IMR-90 (cell line): Measurements from ENCODE around the gene IGFBP1.

ENCODE experiments used
- CTCF ChIP-seq: conservative IDR thresholded peaks from 2 replicates; pipeline ENCODE4 v1.5.1; 2012; ENCODE audit warnings: mild to moderate bottlenecking, low read depth, low read length, improper control_type of control experiment
- MAFK ChIP-seq: IDR thresholded peaks from 2 replicates; pipeline ENCODE4 v1.6.1; 2012; ENCODE audit warnings: low read depth, low read length, improper control_type of control experiment
- MXI1 ChIP-seq: IDR thresholded peaks from 2 replicates; pipeline ENCODE4 v1.6.1; 2012; ENCODE audit warnings: low read depth, mild to moderate bottlenecking, low read length, moderate library complexity, borderline replicate concordance
- NFE2L2 ChIP-seq: fragments of 150-350 bp; IDR thresholded peaks from 2 replicates; pipeline ENCODE4 v1.6.1; 2016; ENCODE audit warnings: low read depth, mild to moderate bottlenecking, low read length
- POLR2A ChIP-seq: IDR thresholded peaks from 2 replicates; pipeline ENCODE4 v1.6.1; 2012; ENCODE audit warnings: mild to moderate bottlenecking, low read depth, low read length
- RAD21 ChIP-seq: IDR thresholded peaks from 2 replicates; pipeline ENCODE4 v1.6.1; 2012; ENCODE audit warnings: low read length, improper control_type of control experiment
- RFX5 ChIP-seq: IDR thresholded peaks from 2 replicates; pipeline ENCODE4 v1.8.0; 2012; ENCODE audit warnings: low read depth, mild to moderate bottlenecking, low read length, moderate library complexity
- TF ChIP-seq, protein P1 (sequence below): fragments of 150-350 bp; IDR thresholded peaks from 2 replicates; pipeline ENCODE4 v1.6.1; 2017; ENCODE audit warnings: mild to moderate bottlenecking, antibody characterized with exemption, low read length, low read depth

DNA sequence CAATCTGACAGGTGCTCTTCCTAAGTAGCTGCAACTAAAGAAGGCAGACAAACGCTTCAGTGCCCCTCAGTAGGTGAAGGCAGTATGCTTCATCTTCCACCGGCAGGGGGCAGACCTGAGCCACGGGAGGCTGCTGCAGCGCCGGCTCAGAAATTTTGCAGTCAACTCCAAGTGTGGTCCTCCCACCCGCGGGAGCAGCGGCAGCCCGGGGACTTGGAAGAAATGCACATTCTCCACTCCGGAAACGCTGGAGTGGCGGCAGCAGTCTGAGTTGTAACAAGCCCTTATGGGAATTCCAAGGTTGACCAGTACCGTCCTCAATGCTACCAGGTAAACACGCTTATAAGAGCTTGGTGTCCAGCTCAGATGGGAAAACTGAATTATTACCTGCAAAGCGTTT is 29.4 kb downstream of the IGFBP1 start:
- TF ChIP-seq POLR2A (0 out of 2 replicates have a peak, but pooled peaks have one; percentile 40), CTCF (peak; percentile 90), RAD21 (peak; percentile 83), MXI1 (no peak), MAFK (no peak), RFX5 (no peak), NFE2L2 (no peak)
- TF ChIP-seq, protein P1, sequence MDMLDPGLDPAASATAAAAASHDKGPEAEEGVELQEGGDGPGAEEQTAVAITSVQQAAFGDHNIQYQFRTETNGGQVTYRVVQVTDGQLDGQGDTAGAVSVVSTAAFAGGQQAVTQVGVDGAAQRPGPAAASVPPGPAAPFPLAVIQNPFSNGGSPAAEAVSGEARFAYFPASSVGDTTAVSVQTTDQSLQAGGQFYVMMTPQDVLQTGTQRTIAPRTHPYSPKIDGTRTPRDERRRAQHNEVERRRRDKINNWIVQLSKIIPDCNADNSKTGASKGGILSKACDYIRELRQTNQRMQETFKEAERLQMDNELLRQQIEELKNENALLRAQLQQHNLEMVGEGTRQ: no peak
